ENCODE measurements around the gene MTHFD1.

- TF ChIP-seq POLR2A (IDR thresholded peaks at IDR 0.05; ENCODE audit: low read depth, low read length) = no peak
- no peak for TF ChIP-seq POLR2AphosphoS5 (IDR thresholded peaks at IDR 0.05; ENCODE audit: low read depth, low read length)
- no peak for TF ChIP-seq TAF1 (IDR thresholded peaks at IDR 0.05; ENCODE audit: borderline replicate concordance, low read depth, low read length)
Observed at GRCh38 chr14:64506721-64507120, 118.6 kb downstream of the MTHFD1 start.

All from GM12892 (cell line).